Right lobe of liver (tissue), 6 donors: ENCODE measurements around the gene ANKRD55. TPM values are rescaled to one million over a fixed set of nuclear protein-coding genes. Genes with fewer than 3 reads are reported as not detected.
"Not testable (repeated sequence)": the region's sequence is repeated elsewhere in the genome, so short reads cannot be mapped to it uniquely, and the experiment has no call there.

Source experiments
- ATAC-seq, 4 donors: fragments of 200-7000 bp; cut with Tn5 transposase; one replicate each; pipeline ENCODE4 v1.9.1; 2020; ENCODE audit warnings: mild to moderate bottlenecking in 4 of 4, moderate library complexity in 4 of 4
- DNase-seq, 3 donors: peaks; one replicate each; pipeline ENCODE4 v3.0.0-alpha.2; 2020
- H3K27ac ChIP-seq, 3 donors: fragments of 200-600 bp; one replicate each; pipeline ENCODE4 v1.8.0; 2022
- H3K27me3 ChIP-seq, 2 donors: fragments of 200-600 bp; one replicate each; pipeline ENCODE4 v1.8.0; 2022
- H3K36me3 ChIP-seq, 4 donors: fragments of 200-600 bp; sonication (generic) in 1 of 4; one replicate each; pipeline versions ENCODE4 v1.5.1 to v1.8.0; 2017 to 2022; ENCODE audit warnings: control low read depth in 1 of 4
- H3K4me1 ChIP-seq, 4 donors: fragments of 200-600 bp; sonication (generic) in 1 of 4; one replicate each; pipeline versions ENCODE4 v1.5.1 to v1.8.0; 2017 to 2022; ENCODE audit warnings: control low read depth in 1 of 4
- H3K4me3 ChIP-seq, 3 donors: fragments of 200-600 bp; one replicate each; pipeline ENCODE4 v1.8.0; 2022
- H3K9me3 ChIP-seq, 4 donors: fragments of 200-600 bp; sonication (generic) in 1 of 4; one replicate each; pipeline versions ENCODE4 v1.5.1 to v1.8.0; 2017 to 2022; ENCODE audit warnings: control low read depth in 1 of 4
- POLR2A ChIP-seq: fragments of 450-650 bp; IDR thresholded peaks from one replicate; pipeline ENCODE4 v1.6.1; 2017; ENCODE audit warnings: antibody characterized with exemption, mild to moderate bottlenecking
- WGBS: methylation state at CpG from one replicate; pipeline ENCODE4 v1.1.6; 2018; ENCODE audit warnings: low coverage, low lambda C conversion rate; ENCODE audit not compliant: insufficient coverage; ENCODE audit errors: missing lambda C conversion rate; 5-methylcytosine and 5-hydroxymethylcytosine counted together
- intact Hi-C, 2 donors: fragments of 100-400 bp; cut with DNase I; formaldehyde crosslinking; loops; one replicate each; pipeline versions ENCODE4 v1.11.2 to v1.14.1; 2022
- total RNA-seq, 6 experiments: library from RNA; depleted of rRNA in 2 of 6; stranded (reverse); fragments of >200 nt in 2 of 6; fragmentation: NEBNext Ultra II Directional in 3 of 6; extraction: Animal tissue kit (Norgen Biotek cat#: 25700) in 3 of 6; gene quantifications; one replicate each; pipeline versions ENCODE4 v1.1.0 to v1.2.4, GENCODE V29; 2016 to 2023
- TF ChIP-seq, protein P1 (sequence below), 4 donors: fragments of 200-600 bp in 3 of 4; fragments of 450-650 bp in 1 of 4; IDR thresholded peaks; one replicate each; pipeline versions ENCODE4 v1.5.1 to v1.8.0; 2016 to 2022; ENCODE audit warnings: antibody characterized with exemption in 4 of 4, mild to moderate bottlenecking in 2 of 4
- donor health status: DM: no; HTN: yes; CAD: no.
- donor health status: DM: no; HTN: no; CAD: no.
- donor health status: DM: no; HTN: no; CAD: no.
- donor health status: DM: no; HTN: yes; CAD: no.
- donor health status: DM: no; HTN: yes; CAD: no.

Gene ANKRD55
- total RNA-seq, 6 experiments from 2014 or later, result 0.68 to 2.2 (median 1.2) TPM

DNA sequence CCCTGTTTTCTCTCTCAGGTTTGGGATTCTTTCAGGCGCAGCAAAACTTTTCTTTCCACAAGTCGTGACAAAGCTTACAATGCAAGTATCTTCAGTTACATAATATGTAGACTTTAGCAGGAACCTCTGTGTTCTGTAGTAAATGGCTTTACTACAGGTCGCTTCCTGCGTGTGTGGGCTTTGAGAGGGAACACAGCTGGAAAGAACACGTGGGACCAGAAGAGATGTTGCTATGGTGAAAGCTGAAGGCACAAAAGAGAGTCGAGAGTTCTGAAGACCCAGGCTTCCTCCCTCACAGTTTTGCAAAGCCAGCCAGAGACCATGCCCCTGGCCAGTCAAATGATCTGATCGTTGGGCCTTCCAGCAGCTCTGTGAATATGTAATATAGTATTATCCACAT lies 4.0 kb downstream of the ANKRD55 start:
- Histone ChIP-seq H3K27ac (no peak overlapping the region), H3K4me3 (no peak overlapping the region), H3K4me1 (no peaks in the 10 kb centered on the region), H3K27me3 (no peaks in the 10 kb centered on the region), H3K9me3 (no peaks in the 10 kb centered on the region), H3K36me3 (no peaks in the 10 kb centered on the region)
- TF ChIP-seq, protein P1, sequence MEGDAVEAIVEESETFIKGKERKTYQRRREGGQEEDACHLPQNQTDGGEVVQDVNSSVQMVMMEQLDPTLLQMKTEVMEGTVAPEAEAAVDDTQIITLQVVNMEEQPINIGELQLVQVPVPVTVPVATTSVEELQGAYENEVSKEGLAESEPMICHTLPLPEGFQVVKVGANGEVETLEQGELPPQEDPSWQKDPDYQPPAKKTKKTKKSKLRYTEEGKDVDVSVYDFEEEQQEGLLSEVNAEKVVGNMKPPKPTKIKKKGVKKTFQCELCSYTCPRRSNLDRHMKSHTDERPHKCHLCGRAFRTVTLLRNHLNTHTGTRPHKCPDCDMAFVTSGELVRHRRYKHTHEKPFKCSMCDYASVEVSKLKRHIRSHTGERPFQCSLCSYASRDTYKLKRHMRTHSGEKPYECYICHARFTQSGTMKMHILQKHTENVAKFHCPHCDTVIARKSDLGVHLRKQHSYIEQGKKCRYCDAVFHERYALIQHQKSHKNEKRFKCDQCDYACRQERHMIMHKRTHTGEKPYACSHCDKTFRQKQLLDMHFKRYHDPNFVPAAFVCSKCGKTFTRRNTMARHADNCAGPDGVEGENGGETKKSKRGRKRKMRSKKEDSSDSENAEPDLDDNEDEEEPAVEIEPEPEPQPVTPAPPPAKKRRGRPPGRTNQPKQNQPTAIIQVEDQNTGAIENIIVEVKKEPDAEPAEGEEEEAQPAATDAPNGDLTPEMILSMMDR (IDR thresholded peaks at IDR 0.05), result no peak
- no peak for TF ChIP-seq POLR2A
- ATAC-seq (no peak), DNase-seq (no peak)
- intact Hi-C loops, result no loop called here
- WGBS, result 63% methylated on average over 6 of the region's 7 CpGs

- H3K27me3 ChIP-seq, result no peaks in the 10 kb centered on the region
- H3K9me3 ChIP-seq, result no peaks in the 10 kb centered on the region
- H3K4me1 ChIP-seq, result no peaks in the 10 kb centered on the region
- WGBS, result 82% methylated on average over 2 of the region's 6 CpGs
- H3K4me3 ChIP-seq, result no peak overlapping the region
- intact Hi-C loops, result no loop called here
- DNase-seq, result no peak
- TF ChIP-seq POLR2A, result no peak
- TF ChIP-seq, protein P1 (IDR thresholded peaks at IDR 0.05), result no peak
- no peak for ATAC-seq
- no peaks in the 10 kb centered on the region for H3K36me3 ChIP-seq
- no peak overlapping the region for H3K27ac ChIP-seq
Measured at GRCh38 chr5:56228631-56229030, 4.5 kb downstream of the ANKRD55 start.

DNA sequence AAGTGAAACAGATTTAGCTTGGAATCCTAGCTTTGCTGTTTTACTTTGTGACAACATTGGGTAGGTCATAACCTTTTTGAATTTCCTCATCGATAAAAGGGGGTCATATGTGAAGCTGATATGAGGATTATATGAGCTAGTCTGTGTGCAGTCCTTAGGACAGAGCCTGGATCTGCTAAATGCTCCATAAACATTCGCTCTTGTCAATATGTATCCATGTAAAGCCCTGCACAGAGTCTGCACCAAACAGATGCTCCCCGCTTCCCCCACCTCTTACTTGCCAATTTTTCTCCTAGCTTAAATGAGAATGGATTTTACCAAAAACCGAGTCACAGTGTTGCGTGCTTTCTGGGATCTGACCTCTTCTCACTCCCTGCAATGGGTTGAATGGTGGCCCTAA lies 5.4 kb downstream of the ANKRD55 start:
- H3K9me3 ChIP-seq, result no peaks in the 10 kb centered on the region
- no peak overlapping the region for H3K27ac ChIP-seq
- ATAC-seq (no peak), DNase-seq (no peak)
- 80% methylated on average over 5 of the region's 5 CpGs for WGBS
- no peak for TF ChIP-seq POLR2A
- TF ChIP-seq, protein P1 (IDR thresholded peaks at IDR 0.05), result no peak
- H3K4me3 ChIP-seq, result no peak overlapping the region
- no peaks in the 10 kb centered on the region for H3K36me3 ChIP-seq
- H3K27me3 ChIP-seq, result no peaks in the 10 kb centered on the region
- no peaks in the 10 kb centered on the region for H3K4me1 ChIP-seq
- intact Hi-C loops, result no loop called here

DNA sequence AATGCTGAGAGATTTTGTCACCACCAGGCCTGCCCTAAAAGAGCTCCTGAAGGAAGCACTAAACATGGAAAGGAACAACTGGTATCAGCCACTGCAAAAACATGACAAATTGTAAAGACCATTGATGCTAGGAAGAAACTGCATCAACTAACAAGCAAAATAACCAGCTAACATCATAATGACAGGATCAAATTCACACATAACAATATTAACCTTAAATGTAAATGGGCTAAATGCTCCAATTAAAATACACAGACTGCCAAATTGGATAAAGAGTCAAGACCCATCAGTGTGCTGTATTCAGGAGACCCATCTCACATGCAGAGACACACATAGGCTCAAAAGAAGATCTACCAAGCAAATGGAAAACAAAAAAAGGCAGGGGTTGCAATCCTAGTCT lies 9.8 kb downstream of the ANKRD55 start:
- H3K27me3 ChIP-seq, H3K4me3 ChIP-seq, H3K36me3 ChIP-seq, DNase-seq, H3K9me3 ChIP-seq, H3K4me1 ChIP-seq, ATAC-seq, intact Hi-C loops, H3K27ac ChIP-seq: not testable (repeated sequence)

GRCh38 chr5:56221601-56222000 lies 11.5 kb downstream of the ANKRD55 start:
- H3K27me3 ChIP-seq, H3K9me3 ChIP-seq, H3K4me1 ChIP-seq, intact Hi-C loops, H3K36me3 ChIP-seq, ATAC-seq, H3K4me3 ChIP-seq, H3K27ac ChIP-seq, DNase-seq: not testable (repeated sequence)
- 20% methylated on average over 1 of the region's 6 CpGs for WGBS
